H1 (cell line): ENCODE data around the gene CPZ. TPM values are rescaled to one million over a fixed set of nuclear protein-coding genes. Genes with fewer than 3 reads are reported as not detected.

Source experiments
- CHD7 ChIP-seq: fragments of 300-600 bp; sonication (generic); IDR thresholded peaks from 2 replicates; pipeline ENCODE4 v1.7.1; 2012; ENCODE audit warnings: low read length, moderate library complexity, mild to moderate bottlenecking, inconsistent platforms; ENCODE audit not compliant: insufficient replicate concordance
- CREB1 ChIP-seq: IDR thresholded peaks from 2 replicates; pipeline ENCODE4 v1.6.1; 2012; ENCODE audit warnings: inconsistent platforms
- EGR1 ChIP-seq: IDR thresholded peaks from 2 replicates; pipeline ENCODE4 v1.6.1; 2011; ENCODE audit warnings: low read depth, low read length, borderline replicate concordance
- GTF2F1 ChIP-seq: IDR thresholded peaks from 2 replicates; pipeline ENCODE4 v1.6.1; 2012; ENCODE audit warnings: low read depth, low read length, improper control_type of control experiment, borderline replicate concordance
- KDM1A ChIP-seq: fragments of 200-600, 300-600 bp; sonication (generic); IDR thresholded peaks from 2 replicates; pipeline ENCODE4 v1.7.1; 2016; ENCODE audit warnings: mild to moderate bottlenecking, low read length, borderline replicate concordance
- MAFK ChIP-seq: IDR thresholded peaks from 2 replicates; pipeline ENCODE4 v1.6.1; 2012; ENCODE audit warnings: low read depth, mild to moderate bottlenecking, improper control_type of control experiment, low read length
- PHF8 ChIP-seq: fragments of 200-600 bp; sonication (generic); conservative IDR thresholded peaks from 2 replicates; pipeline ENCODE4 v1.7.1; 2012; ENCODE audit warnings: low read depth, mild to moderate bottlenecking, inconsistent platforms, low read length, moderate library complexity
- SRF ChIP-seq: IDR thresholded peaks from 2 replicates; pipeline ENCODE4 v1.6.1; 2011; ENCODE audit warnings: mild to moderate bottlenecking, low read depth, low read length, moderate library complexity
- TAF1 ChIP-seq: IDR thresholded peaks from 2 replicates; pipeline ENCODE4 v1.6.1; 2011; ENCODE audit warnings: mild to moderate bottlenecking, low read depth, low read length
- ZNF274 ChIP-seq: IDR thresholded peaks from 2 replicates; pipeline ENCODE4 v1.7.0; 2012; ENCODE audit warnings: low read length, borderline replicate concordance; ENCODE audit errors: extremely low read depth
- polyA plus RNA-seq, 7 experiments: library from polyadenylated mRNA; depleted of rRNA in 3 of 7; stranded (reverse) in 5 of 7; unstranded in 2 of 7; fragments of >200 nt in 5 of 7; fragments of 200-250 nt in 2 of 7; gene quantifications; 1 replicate in 5 of 7; 2 replicates in 1 of 7; 4 replicates in 1 of 7; pipeline versions ENCODE4 v1.2.1 to v1.2.3, GENCODE V29; 2011 to 2013; ENCODE audit warnings: missing spikeins in 2 of 7, mixed read lengths in 2 of 7
- total RNA-seq: library from RNA; stranded (reverse); fragmentation: NEBNext Ultra II Directional; extraction: Animal tissue kit (Norgen Biotek cat#: 25700); gene quantifications from 2 replicates; pipeline ENCODE4 v1.2.1, GENCODE V29; 2021

CPZ gene
- total and polyA plus RNA-seq, 2 of the 8 experiments (the other 6 are each of a cell fraction or from before 2014, with no cell fraction given): 28.8 to 40.7 TPM

DNA sequence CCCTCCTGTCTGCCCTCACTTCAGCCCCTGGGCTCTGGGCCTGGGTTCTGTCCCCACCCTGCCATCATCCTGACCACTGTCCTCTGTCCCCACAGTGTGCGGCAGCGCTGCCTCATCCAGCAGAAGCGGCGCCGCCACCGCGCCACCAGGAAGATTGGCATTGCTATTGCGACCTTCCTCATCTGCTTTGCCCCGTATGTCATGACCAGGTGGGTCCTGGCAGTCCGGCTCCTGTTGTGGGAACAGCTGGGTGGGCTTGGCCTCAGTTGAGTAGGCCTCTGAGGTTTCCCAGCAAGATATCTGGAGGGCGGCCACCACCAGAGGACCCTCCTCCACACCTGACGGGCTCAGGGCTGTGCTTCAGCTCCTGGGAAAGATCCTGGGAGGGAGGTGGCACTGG lies 10.1 kb upstream of the CPZ start (continued):
- TF ChIP-seq PHF8 (no peak), MAFK (no peak), CREB1 (no peak), GTF2F1 (no peak), ZNF274 (no peak), SRF (no peak), CHD7 (no peak), KDM1A (no peak), TAF1 (no peak), EGR1 (no peak)
